Measurements from ENCODE around the gene TUBA1B. TPM values are rescaled to one million over a fixed set of nuclear protein-coding genes. Genes with fewer than 3 reads are reported as not detected.

The TUBA1B gene
- total and polyA plus RNA-seq, 2 of the 13 experiments (the other 11 are each of a cell fraction or from before 2014, with no cell fraction given) = 1,275 to 1,353 TPM

DNA sequence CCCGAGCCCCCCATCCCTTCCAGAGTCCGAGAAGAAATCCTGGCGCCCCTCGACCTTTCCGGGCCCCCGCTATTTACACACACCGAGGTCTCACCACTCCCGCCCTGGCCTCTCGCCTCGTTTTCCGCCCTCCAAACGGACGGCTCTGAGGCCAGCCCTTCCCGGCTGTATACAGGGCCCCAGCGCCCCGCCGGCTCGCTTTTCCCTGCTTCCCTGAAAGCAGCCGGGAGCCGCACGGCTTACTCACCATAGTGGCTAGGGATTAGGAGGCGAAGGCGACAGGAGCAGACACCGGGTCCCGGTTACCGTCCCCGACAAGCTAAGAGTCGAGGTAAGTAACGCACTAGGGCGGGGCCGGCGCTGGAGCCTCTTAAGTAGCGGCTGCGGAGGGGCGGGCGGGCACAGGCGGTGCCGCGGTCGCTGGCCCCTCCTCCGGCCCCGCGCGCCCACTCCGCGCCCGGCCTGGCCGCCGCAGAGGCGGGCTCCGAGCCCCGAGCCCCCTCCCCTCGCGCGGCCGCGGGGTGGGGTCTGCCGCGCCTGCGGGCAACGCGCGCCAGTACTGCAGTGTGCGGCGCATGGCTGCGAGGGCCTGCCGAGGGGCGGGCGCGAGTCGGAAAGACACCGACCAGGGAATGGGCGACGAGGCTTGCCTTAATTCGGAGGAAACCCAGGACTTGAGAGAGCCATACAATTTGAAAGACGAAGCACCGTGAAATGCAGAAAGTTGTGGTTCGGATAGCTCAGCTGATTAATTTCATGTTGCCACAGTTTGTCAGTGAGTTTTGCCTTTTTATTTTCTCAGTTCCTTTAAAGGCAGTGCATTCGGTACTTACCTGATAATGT lies at the start of gene TUBA1B (continued):
- TF ChIP-seq AGO2 (optimal IDR thresholded peaks at IDR 0.05; ENCODE audit: low read depth, low read length) (peak; percentile 96), SIX4 (CRISPR knock-in tag; IDR thresholded peaks at IDR 0.05) (no peak; the same call in 1 of the 2 replicates), GATA4 (IDR thresholded peaks at IDR 0.05; ENCODE audit: borderline replicate concordance, low read depth) (peak; percentile 84), MYC (CRISPR knock-in tag; IDR thresholded peaks at IDR 0.05; ENCODE audit: borderline replicate concordance) (peak; percentile 88), ARNTL (CRISPR knock-in tag; IDR thresholded peaks at IDR 0.05) (0 out of 2 replicates have a peak, but pooled peaks have one; percentile 21), MIER2 (CRISPR knock-in tag; IDR thresholded peaks at IDR 0.05) (no peak), U2AF1 (optimal IDR thresholded peaks at IDR 0.05; ENCODE audit: low read depth, low read length) (peak; percentile 98), ZIK1 (CRISPR knock-in tag; IDR thresholded peaks at IDR 0.05; ENCODE audit: borderline replicate concordance, low read depth) (peak; percentile 69; the same call in 1 of the 2 replicates), ZNF354B (CRISPR knock-in tag; IDR thresholded peaks at IDR 0.05) (no peak), SIN3B (IDR thresholded peaks at IDR 0.05; ENCODE audit: low read length) (no peak), ZNF841 (CRISPR knock-in tag; IDR thresholded peaks at IDR 0.05; ENCODE audit: borderline replicate concordance) (no peak; the same call in 1 of the 2 replicates), ZNF253 (CRISPR knock-in tag; IDR thresholded peaks at IDR 0.05; ENCODE audit: borderline replicate concordance) (no peak), NFE2L1 (CRISPR knock-in tag; IDR thresholded peaks at IDR 0.05; ENCODE audit: borderline replicate concordance) (no peak; the same call in 1 of the 2 replicates), KLF16 (CRISPR knock-in tag; IDR thresholded peaks at IDR 0.05) (peak in 1 of 2 experiments; percentile 28; a peak in 1 of 4 replicates), GPN1 (CRISPR knock-in tag; IDR thresholded peaks at IDR 0.05; ENCODE audit: borderline replicate concordance) (no peak), ZNF225 (CRISPR knock-in tag; IDR thresholded peaks at IDR 0.05) (no peak), KLF11 (CRISPR knock-in tag; IDR thresholded peaks at IDR 0.05) (no peak), NONO (IDR thresholded peaks at IDR 0.05) (no peak), NONO (CRISPR knock-in tag; conservative IDR thresholded peaks at IDR 0.05) (no peak; the same call in 1 of the 2 replicates), CCAR2 (optimal IDR thresholded peaks at IDR 0.05; ENCODE audit: low read depth, low read length) (no peak), ZNF260 (CRISPR knock-in tag; IDR thresholded peaks at IDR 0.05; ENCODE audit: borderline replicate concordance, low read depth) (no peak), ATF1 (CRISPR knock-in tag; IDR thresholded peaks at IDR 0.05) (no peak), NPAS2 (CRISPR knock-in tag; IDR thresholded peaks at IDR 0.05; ENCODE audit: borderline replicate concordance) (no peak)
- TF ChIP-seq, protein P1, sequence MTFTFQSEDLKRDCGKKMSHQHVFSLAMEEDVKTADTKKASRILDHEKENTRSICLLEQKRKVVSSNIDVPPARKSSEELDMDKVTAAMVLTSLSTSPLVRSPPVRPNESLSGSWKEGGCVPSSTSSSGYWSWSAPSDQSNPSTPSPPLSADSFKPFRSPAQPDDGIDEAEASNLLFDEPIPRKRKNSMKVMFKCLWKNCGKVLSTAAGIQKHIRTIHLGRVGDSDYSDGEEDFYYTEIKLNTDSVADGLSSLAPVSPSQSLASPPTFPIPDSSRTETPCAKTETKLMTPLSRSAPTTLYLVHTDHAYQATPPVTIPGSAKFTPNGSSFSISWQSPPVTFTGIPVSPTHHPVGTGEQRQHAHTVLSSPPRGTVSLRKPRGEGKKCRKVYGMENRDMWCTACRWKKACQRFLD (CRISPR knock-in tag; IDR thresholded peaks at IDR 0.05; ENCODE audit: borderline replicate concordance) = no peak
- TF ChIP-seq, protein P2, sequence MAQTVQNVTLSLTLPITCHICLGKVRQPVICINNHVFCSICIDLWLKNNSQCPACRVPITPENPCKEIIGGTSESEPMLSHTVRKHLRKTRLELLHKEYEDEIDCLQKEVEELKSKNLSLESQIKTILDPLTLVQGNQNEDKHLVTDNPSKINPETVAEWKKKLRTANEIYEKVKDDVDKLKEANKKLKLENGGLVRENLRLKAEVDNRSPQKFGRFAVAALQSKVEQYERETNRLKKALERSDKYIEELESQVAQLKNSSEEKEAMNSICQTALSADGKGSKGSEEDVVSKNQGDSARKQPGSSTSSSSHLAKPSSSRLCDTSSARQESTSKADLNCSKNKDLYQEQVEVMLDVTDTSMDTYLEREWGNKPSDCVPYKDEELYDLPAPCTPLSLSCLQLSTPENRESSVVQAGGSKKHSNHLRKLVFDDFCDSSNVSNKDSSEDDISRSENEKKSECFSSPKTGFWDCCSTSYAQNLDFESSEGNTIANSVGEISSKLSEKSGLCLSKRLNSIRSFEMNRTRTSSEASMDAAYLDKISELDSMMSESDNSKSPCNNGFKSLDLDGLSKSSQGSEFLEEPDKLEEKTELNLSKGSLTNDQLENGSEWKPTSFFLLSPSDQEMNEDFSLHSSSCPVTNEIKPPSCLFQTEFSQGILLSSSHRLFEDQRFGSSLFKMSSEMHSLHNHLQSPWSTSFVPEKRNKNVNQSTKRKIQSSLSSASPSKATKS (CRISPR knock-in tag; IDR thresholded peaks at IDR 0.05) = no peak
